ENCODE results near the gene TAOK2. TPM values are rescaled to one million over a fixed set of nuclear protein-coding genes. Genes with fewer than 3 reads are reported as not detected.

The TAOK2 gene
- polyA plus RNA-seq, 1 donor, result 46.6 TPM

DNA sequence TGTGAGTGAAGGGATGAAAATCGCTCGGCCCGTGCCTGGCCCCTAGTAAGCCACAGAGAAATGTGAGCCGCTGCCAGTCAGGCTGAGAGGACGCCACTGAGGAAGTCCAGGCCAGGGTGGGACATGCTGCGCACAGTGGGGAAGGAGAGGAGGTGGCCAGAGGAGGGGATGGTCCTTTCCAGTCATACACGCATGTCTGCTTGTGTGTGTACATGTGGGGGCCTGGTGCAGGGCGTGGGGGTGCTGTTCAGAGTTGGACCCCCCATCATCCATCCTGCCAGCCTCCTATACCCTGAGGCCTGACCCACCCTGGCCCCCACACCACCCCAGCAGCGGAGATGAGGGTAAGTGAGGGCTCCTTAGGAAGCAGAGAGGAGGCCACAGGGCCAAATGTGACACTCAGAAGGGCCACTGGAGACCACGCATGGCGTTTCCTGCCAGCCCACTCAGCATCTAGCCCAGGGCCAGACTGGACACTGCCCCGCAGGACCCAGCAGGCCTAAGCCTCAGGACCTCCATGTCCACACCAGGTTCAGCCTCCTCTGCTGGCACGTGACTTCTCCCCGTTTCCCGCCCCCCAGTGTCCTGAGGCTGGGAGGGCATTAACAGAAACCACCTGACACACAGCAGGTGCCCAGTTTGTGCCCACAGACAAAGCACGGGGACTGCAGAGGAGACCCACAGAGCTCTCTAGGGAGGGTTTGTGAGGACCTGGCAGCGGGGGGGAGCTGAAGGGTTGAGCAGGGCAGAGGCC, 30.2 kb downstream of the TAOK2 start:
- peaks cover 28% of the 10 kb centered on the region for H3K36me3 ChIP-seq (ENCODE audit: control insufficient read depth, insufficient read depth, low read length)
- no peaks in the 10 kb centered on the region for H3K27me3 ChIP-seq (ENCODE audit: control insufficient read depth, insufficient read depth, low read length)
- no peak overlapping the region for H3K4me3 ChIP-seq (ENCODE audit: low read length)
- WGBS (ENCODE audit: insufficient coverage, low lambda C conversion rate), result 80% methylated on average over 2 of the region's 17 CpGs
- H3K4me1 ChIP-seq (ENCODE audit: control insufficient read depth, insufficient read depth, low read length), result no peaks in the 10 kb centered on the region
- no peak overlapping the region for H3K27ac ChIP-seq (ENCODE audit: low read length)
- no peak for DNase-seq
- H3K9me3 ChIP-seq (ENCODE audit: control insufficient read depth, low read depth, low read length), result no peaks in the 10 kb centered on the region

DNA sequence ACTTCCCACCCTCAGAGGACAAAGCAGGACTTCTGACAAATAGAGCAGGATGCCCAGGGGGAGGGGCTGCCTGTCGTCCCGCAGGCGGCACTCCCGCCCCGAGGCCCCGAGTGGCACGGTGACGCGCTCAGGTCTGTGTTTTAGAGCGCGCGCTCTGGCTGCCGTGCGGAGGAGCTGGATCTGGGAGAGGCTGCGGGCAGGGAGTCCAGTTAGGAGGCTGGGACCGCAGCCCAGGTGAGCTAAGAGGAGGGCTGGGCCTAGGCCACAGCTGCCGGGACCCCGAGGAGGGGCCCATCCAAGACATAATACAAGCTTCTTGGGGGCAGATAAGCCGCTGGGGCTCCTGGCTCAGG, 30.7 kb downstream of the TAOK2 start:
- DNase-seq, result no peak
- no peak overlapping the region for H3K27ac ChIP-seq (ENCODE audit: low read length)

GRCh38 chr16:30004811-30005242, 31.2 kb downstream of the TAOK2 start:
- no peak overlapping the region for H3K4me3 ChIP-seq (ENCODE audit: low read length)
- H3K27ac ChIP-seq (ENCODE audit: low read length), result no peak overlapping the region
- H3K36me3 ChIP-seq (ENCODE audit: control insufficient read depth, insufficient read depth, low read length), result peaks cover 28% of the 10 kb centered on the region
- peaks cover 5% of the 10 kb centered on the region for H3K27me3 ChIP-seq (ENCODE audit: control insufficient read depth, insufficient read depth, low read length)
- WGBS (ENCODE audit: insufficient coverage, low lambda C conversion rate), result no CpG with 5 or more reads among the region's 11 CpGs
- DNase-seq, result no peak
- peaks cover under 1% of the 10 kb centered on the region for H3K4me1 ChIP-seq (ENCODE audit: control insufficient read depth, insufficient read depth, low read length)
- no peaks in the 10 kb centered on the region for H3K9me3 ChIP-seq (ENCODE audit: control insufficient read depth, low read depth, low read length)

More for the DNA sequence above, 30.7 kb downstream of the TAOK2 start:
- no CpG with 5 or more reads among the region's 19 CpGs for WGBS (ENCODE audit: insufficient coverage, low lambda C conversion rate)
- H3K9me3 ChIP-seq (ENCODE audit: control insufficient read depth, low read depth, low read length), result no peaks in the 10 kb centered on the region
- H3K27me3 ChIP-seq (ENCODE audit: control insufficient read depth, insufficient read depth, low read length), result peaks cover 2% of the 10 kb centered on the region
- H3K4me3 ChIP-seq (ENCODE audit: low read length), result no peak overlapping the region
- H3K36me3 ChIP-seq (ENCODE audit: control insufficient read depth, insufficient read depth, low read length), result peaks cover 28% of the 10 kb centered on the region
- H3K4me1 ChIP-seq (ENCODE audit: control insufficient read depth, insufficient read depth, low read length), result no peaks in the 10 kb centered on the region

DNA sequence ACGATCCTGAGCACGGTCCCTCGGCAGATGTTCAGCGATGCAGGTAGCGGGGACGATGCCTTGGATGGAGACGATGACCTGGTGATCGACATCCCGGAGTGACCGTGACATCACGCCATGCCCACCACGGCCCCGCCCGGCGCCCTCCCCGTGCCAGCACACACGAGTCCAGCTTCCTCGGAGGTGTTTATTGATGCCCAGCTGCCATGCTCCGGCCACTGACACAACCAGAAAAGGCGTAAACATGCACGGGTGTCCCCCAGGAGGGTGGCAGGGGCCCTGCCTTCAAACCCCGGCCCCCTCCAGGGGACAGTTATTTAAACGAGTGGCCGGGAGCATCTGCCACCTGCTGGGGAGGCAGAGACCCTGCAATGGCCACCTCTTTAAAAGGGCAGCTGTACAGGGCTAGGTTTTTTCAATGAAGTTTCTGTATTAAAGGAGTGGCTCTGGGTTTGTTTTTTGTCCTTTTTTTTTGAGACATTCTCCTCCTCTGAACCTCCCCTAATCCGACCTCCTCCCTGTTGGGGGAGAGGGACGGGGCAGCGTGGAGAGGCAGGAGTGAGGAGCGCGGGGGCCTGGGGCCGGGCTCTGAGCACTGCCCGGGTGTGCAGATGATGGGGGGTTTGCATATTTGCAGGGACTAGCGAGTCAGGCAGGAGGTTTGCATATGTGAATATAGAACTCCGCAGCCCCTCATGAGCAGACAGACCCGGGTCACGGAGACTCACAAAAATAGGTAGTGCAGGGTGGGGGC, 31.9 kb downstream of the TAOK2 start:
- H3K27me3 ChIP-seq (ENCODE audit: control insufficient read depth, insufficient read depth, low read length), result peaks cover 12% of the 10 kb centered on the region
- H3K9me3 ChIP-seq (ENCODE audit: control insufficient read depth, low read depth, low read length), result no peaks in the 10 kb centered on the region
- no peak for DNase-seq
- 81% methylated on average over 6 of the region's 35 CpGs for WGBS (ENCODE audit: insufficient coverage, low lambda C conversion rate)
- H3K36me3 ChIP-seq (ENCODE audit: control insufficient read depth, insufficient read depth, low read length), result peaks cover 23% of the 10 kb centered on the region
- H3K27ac ChIP-seq (ENCODE audit: low read length), result no peak overlapping the region
- H3K4me1 ChIP-seq (ENCODE audit: control insufficient read depth, insufficient read depth, low read length), result peaks cover 8% of the 10 kb centered on the region
- H3K4me3 ChIP-seq (ENCODE audit: low read length), result no peak overlapping the region

- WGBS (ENCODE audit: insufficient coverage, low lambda C conversion rate), result no CpG with 5 or more reads among the region's 18 CpGs
- no peak for DNase-seq
Measured at GRCh38 chr16:30006095-30006473, 32.4 kb downstream of the TAOK2 start.

GRCh38 chr16:30006659-30007377, 33.1 kb downstream of the TAOK2 start:
- H3K4me1 ChIP-seq (ENCODE audit: control insufficient read depth, insufficient read depth, low read length), result peaks cover 12% of the 10 kb centered on the region
- no peak overlapping the region for H3K4me3 ChIP-seq (ENCODE audit: low read length)
- H3K27ac ChIP-seq (ENCODE audit: low read length), result no peak overlapping the region
- H3K27me3 ChIP-seq (ENCODE audit: control insufficient read depth, insufficient read depth, low read length), result peaks cover 21% of the 10 kb centered on the region
- DNase-seq, result no peak
- no peaks in the 10 kb centered on the region for H3K9me3 ChIP-seq (ENCODE audit: control insufficient read depth, low read depth, low read length)
- H3K36me3 ChIP-seq (ENCODE audit: control insufficient read depth, insufficient read depth, low read length), result peaks cover 17% of the 10 kb centered on the region
- 91% methylated on average over 4 of the region's 34 CpGs for WGBS (ENCODE audit: insufficient coverage, low lambda C conversion rate)

More at GRCh38 chr16:30006095-30006473, 32.4 kb downstream of the TAOK2 start:
- Histone ChIP-seq H3K27ac (ENCODE audit: low read length) (no peak overlapping the region), H3K9me3 (ENCODE audit: control insufficient read depth, low read depth, low read length) (no peaks in the 10 kb centered on the region), H3K4me1 (ENCODE audit: control insufficient read depth, insufficient read depth, low read length) (peaks cover 9% of the 10 kb centered on the region), H3K4me3 (ENCODE audit: low read length) (no peak overlapping the region), H3K36me3 (ENCODE audit: control insufficient read depth, insufficient read depth, low read length) (peaks cover 19% of the 10 kb centered on the region), H3K27me3 (ENCODE audit: control insufficient read depth, insufficient read depth, low read length) (peaks cover 16% of the 10 kb centered on the region)

DNA sequence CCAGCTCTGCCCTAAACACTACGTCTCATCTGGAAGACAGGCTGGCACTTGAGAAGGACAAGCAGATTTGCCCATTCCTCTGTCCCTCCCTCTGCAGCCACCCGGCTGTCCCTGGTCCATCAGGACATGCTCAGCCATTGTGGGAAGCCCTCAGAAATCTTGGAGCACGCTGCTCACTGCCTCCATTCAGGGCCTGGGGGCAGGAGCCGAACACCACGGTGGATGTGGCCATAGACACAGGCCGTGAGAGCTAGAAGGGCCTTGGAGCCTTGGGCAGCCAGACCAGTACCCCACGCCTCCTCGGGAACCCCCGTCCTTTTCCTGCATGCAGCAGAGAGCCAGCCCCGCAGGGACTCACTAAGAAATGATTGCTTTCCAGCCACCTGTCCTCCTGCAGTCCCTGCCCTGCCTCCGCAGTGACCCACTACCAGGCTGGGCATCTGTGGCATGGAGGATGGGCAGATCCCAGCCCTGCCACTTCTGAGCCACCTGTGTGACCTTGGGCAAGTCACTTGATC, 33.8 kb downstream of the TAOK2 start:
- peaks cover 27% of the 10 kb centered on the region for H3K27me3 ChIP-seq (ENCODE audit: control insufficient read depth, insufficient read depth, low read length)
- peaks cover 12% of the 10 kb centered on the region for H3K4me1 ChIP-seq (ENCODE audit: control insufficient read depth, insufficient read depth, low read length)
- no peak for DNase-seq
- no CpG with 5 or more reads among the region's 11 CpGs for WGBS (ENCODE audit: insufficient coverage, low lambda C conversion rate)
- H3K9me3 ChIP-seq (ENCODE audit: control insufficient read depth, low read depth, low read length), result no peaks in the 10 kb centered on the region
- no peak overlapping the region for H3K4me3 ChIP-seq (ENCODE audit: low read length)
- H3K27ac ChIP-seq (ENCODE audit: low read length), result no peak overlapping the region
- H3K36me3 ChIP-seq (ENCODE audit: control insufficient read depth, insufficient read depth, low read length), result peaks cover 12% of the 10 kb centered on the region

DNA sequence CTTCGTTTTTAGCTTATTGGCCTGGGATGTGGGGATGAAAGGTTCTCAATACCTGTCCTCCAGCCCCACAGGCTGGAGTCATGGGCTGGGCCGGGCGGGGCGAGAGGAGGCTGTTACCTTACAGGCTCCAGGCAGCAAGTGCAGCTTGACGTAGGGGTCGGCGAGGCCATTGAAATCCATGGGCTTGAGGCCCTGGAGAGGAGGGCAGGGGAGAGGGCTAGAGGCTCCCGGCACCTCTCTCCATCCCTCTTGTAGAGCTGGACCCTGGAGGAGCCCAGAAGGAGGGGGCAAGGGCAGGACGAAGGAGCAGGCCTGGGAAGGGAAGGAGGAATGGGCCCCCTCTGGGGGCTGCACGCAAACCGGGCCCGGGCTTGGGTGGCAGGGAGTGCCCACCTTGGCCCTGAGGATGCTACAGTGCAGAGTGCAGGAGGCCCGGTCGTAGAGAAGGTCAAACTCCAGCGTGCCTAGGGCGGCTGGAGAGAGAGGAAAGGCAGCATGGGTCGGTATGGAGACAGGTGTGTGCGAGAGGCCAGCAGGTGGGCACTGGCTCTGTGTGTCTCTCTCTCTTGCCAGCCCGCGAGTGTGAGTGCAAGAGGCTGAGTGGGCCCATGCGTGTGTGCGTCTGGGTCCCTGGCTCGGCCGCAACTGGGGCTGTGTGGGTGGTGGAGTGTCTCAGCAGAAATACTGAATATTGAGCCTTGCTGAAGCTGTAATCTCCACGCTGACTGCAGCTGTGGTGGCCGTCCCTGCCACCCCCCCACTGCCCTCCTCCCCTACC, 35.6 kb downstream of the TAOK2 start:
- peaks cover 7% of the 10 kb centered on the region for H3K36me3 ChIP-seq (ENCODE audit: control insufficient read depth, insufficient read depth, low read length)
- H3K27me3 ChIP-seq (ENCODE audit: control insufficient read depth, insufficient read depth, low read length), result peaks cover 31% of the 10 kb centered on the region
- no peak for DNase-seq
- no peaks in the 10 kb centered on the region for H3K9me3 ChIP-seq (ENCODE audit: control insufficient read depth, low read depth, low read length)
- no peak overlapping the region for H3K4me3 ChIP-seq (ENCODE audit: low read length)
- no peak overlapping the region for H3K27ac ChIP-seq (ENCODE audit: low read length)
- no CpG with 5 or more reads among the region's 26 CpGs for WGBS (ENCODE audit: insufficient coverage, low lambda C conversion rate)
- H3K4me1 ChIP-seq (ENCODE audit: control insufficient read depth, insufficient read depth, low read length), result peaks cover 12% of the 10 kb centered on the region

- H3K36me3 ChIP-seq (ENCODE audit: control insufficient read depth, insufficient read depth, low read length), result peaks cover 7% of the 10 kb centered on the region
- no peak overlapping the region for H3K4me3 ChIP-seq (ENCODE audit: low read length)
- H3K4me1 ChIP-seq (ENCODE audit: control insufficient read depth, insufficient read depth, low read length), result peaks cover 12% of the 10 kb centered on the region
- no CpG with 5 or more reads among the region's 34 CpGs for WGBS (ENCODE audit: insufficient coverage, low lambda C conversion rate)
- peaks cover 31% of the 10 kb centered on the region for H3K27me3 ChIP-seq (ENCODE audit: control insufficient read depth, insufficient read depth, low read length)
- no peaks in the 10 kb centered on the region for H3K9me3 ChIP-seq (ENCODE audit: control insufficient read depth, low read depth, low read length)
- DNase-seq, result no peak
- H3K27ac ChIP-seq (ENCODE audit: low read length), result no peak overlapping the region
Measured at GRCh38 chr16:30009990-30010843, 36.5 kb downstream of the TAOK2 start.
